Measurements from ENCODE around the gene PIGZ. TPM values are rescaled to one million over a fixed set of nuclear protein-coding genes. Genes with fewer than 3 reads are reported as not detected.

PIGZ gene
- total RNA-seq, 3 donors from 2014 or later = 10.5 to 14.4 (median 12.0) TPM

DNA sequence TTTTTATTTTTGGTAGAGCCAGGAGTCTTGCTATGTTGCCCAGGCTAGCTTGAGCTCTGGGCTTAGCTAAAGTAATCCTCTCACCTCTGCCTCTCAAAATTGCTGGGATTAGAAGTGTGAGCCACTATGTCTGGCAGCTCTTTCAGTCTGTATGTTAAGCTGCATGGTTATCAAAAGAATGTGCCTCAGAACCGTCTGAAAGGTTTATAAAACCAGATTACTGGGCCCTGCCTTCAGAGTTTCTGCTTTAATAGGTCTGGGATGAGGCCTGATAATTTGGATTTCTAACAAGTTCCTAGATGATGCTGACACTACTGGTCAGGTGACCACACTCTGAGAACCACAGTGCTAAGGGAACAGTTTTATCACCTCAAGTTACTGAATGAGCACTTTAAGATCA lies 66.3 kb downstream of the PIGZ start:
- peaks cover 8% of the 10 kb centered on the region for H3K36me3 ChIP-seq
- H3K27ac ChIP-seq = no peak overlapping the region
- no peak for TF ChIP-seq POLR2AphosphoS5 (IDR thresholded peaks at IDR 0.05)
- TF ChIP-seq POLR2A (IDR thresholded peaks at IDR 0.05) = no peak
- TF ChIP-seq CTCF (IDR thresholded peaks at IDR 0.05) = no peak
- DNase-seq (ENCODE audit: low spot score in 2 of 2) = no peak
- no peaks in the 10 kb centered on the region for H3K27me3 ChIP-seq
- intact Hi-C loops (cut with DNase I; ENCODE audit: low total_unique reads) = no loop called here
- H3K4me3 ChIP-seq = no peak overlapping the region
- H3K4me1 ChIP-seq = no peaks in the 10 kb centered on the region
- H3K9me3 ChIP-seq = no peaks in the 10 kb centered on the region

GRCh38 chr3:196901768-196902167 lies 66.9 kb downstream of the PIGZ start:
- H3K27me3 ChIP-seq = no peaks in the 10 kb centered on the region
- no peaks in the 10 kb centered on the region for H3K4me1 ChIP-seq
- DNase-seq (ENCODE audit: low spot score in 2 of 2) = no peak
- TF ChIP-seq POLR2AphosphoS5 (IDR thresholded peaks at IDR 0.05) (no peak), CTCF (IDR thresholded peaks at IDR 0.05) (no peak), POLR2A (IDR thresholded peaks at IDR 0.05) (no peak)
- intact Hi-C loops (cut with DNase I; ENCODE audit: low total_unique reads) = no loop called here
- no peak overlapping the region for H3K27ac ChIP-seq
- H3K4me3 ChIP-seq = no peak overlapping the region
- H3K9me3 ChIP-seq = no peaks in the 10 kb centered on the region
- peaks cover 8% of the 10 kb centered on the region for H3K36me3 ChIP-seq

Other genes with a start within 250 kb of the PIGZ start
- gene PAK2, start 229.0 kb downstream of the PIGZ start, total RNA-seq = 10 to 100 TPM; 42.3 to 71.2 (median 50.5) TPM
- gene SENP5, start 100.9 kb downstream of the PIGZ start, total RNA-seq = 10 to 100 TPM; 40.3 to 50.9 (median 40.5) TPM
- 10 to 100 TPM; 40.8 to 44.9 (median 42.6) TPM for gene NCBP2, start 26.3 kb downstream of the PIGZ start, total RNA-seq
- gene MELTF, start 61.0 kb upstream of the PIGZ start, total RNA-seq = 10 to 100 TPM in 2 of 3 donors, 1 to 10 TPM in 1; 7.2 to 58.2 (median 10.2) TPM